PC-3 (cell line): ENCODE data around the gene AKIRIN2.
"Not testable (repeated sequence)": the region's sequence is repeated elsewhere in the genome, so short reads cannot be mapped to it uniquely, and the experiment has no call there.

Experiments used
- EZH2 ChIP-seq: fragments of 300-600 bp; sonication (generic); IDR thresholded peaks from one replicate; pipeline ENCODE4 v1.6.1; 2017; ENCODE audit warnings: antibody characterized with exemption, mild to moderate bottlenecking, low read length; ENCODE audit not compliant: unreplicated experiment
- TF ChIP-seq, protein P1 (sequence below): fragments of 300-600 bp; sonication (generic); conservative IDR thresholded peaks from 2 replicates; pipeline ENCODE4 v1.5.1; 2017; ENCODE audit warnings: antibody characterized with exemption, low read depth, mild to moderate bottlenecking, low read length

DNA sequence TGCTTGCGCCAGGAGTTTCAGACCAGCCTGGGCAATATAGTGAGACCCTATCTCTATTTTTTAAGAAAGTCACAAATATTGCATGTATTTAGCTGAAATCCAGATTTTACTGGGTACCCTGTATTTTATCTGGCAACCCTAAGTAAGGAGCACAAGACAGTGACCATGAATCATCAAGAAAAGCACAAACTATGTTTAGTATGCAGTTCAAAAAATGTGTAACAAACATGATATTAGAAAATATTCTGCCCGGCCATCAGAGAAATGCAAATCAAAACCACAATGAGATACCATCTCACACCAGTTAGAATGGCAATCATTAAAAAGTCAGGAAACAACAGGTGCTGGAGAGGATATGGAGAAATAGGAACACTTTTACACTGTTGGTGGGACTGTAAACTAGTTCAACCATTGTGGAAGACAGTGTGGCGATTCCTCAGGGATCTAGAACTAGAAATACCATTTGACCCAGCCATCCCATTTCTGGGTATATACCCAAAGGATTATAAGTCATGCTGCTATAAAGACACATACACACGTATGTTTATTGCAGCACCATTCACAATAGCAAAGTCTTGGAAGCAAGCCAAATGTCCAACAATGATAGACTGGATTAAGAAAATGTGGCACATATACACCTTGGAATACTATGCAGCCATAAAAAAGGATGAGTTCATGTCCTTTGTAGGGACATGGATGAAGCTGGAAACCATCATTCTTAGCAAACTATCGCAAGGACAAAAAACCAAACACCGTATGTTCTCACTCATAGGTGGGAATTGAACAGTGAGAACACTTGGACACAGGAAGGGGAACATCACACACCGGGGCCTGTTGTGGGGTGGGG is 6.8 kb upstream of the AKIRIN2 start:
- TF ChIP-seq, protein P1, sequence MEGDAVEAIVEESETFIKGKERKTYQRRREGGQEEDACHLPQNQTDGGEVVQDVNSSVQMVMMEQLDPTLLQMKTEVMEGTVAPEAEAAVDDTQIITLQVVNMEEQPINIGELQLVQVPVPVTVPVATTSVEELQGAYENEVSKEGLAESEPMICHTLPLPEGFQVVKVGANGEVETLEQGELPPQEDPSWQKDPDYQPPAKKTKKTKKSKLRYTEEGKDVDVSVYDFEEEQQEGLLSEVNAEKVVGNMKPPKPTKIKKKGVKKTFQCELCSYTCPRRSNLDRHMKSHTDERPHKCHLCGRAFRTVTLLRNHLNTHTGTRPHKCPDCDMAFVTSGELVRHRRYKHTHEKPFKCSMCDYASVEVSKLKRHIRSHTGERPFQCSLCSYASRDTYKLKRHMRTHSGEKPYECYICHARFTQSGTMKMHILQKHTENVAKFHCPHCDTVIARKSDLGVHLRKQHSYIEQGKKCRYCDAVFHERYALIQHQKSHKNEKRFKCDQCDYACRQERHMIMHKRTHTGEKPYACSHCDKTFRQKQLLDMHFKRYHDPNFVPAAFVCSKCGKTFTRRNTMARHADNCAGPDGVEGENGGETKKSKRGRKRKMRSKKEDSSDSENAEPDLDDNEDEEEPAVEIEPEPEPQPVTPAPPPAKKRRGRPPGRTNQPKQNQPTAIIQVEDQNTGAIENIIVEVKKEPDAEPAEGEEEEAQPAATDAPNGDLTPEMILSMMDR: not testable (repeated sequence)
- TF ChIP-seq EZH2: not testable (repeated sequence)
